HepG2 (cell line): ENCODE results near the gene NUP62.

Experiments used
- ELF1 ChIP-seq: sonication (generic); formaldehyde crosslinking; IDR thresholded peaks from 2 replicates; pipeline ENCODE4 v1.4.0; 2020; ENCODE audit warnings: missing genetic modification reagents
- EP300 ChIP-seq, 3 experiments: sonication (generic) in 1 of 3; formaldehyde crosslinking in 1 of 3; IDR thresholded peaks; 2 replicates each; pipeline versions ENCODE4 v1.5.1 to v1.6.1; 2011 to 2020; ENCODE audit warnings: low read depth in 2 of 3, low read length in 2 of 3, borderline replicate concordance in 1 of 3, improper control_type of control experiment in 1 of 3, mild to moderate bottlenecking in 1 of 3, missing genetic modification reagents in 1 of 3, moderate library complexity in 1 of 3
- HDAC2 ChIP-seq: sonication (generic); formaldehyde crosslinking; IDR thresholded peaks from 2 replicates; pipeline ENCODE4 v1.4.0; 2020; ENCODE audit warnings: missing genetic modification reagents
- JUNB ChIP-seq: sonication (generic); formaldehyde crosslinking; IDR thresholded peaks from 2 replicates; pipeline ENCODE4 v1.8.0; 2022; ENCODE audit warnings: missing genetic modification reagents, mild to moderate bottlenecking, borderline replicate concordance
- KDM1A ChIP-seq: IDR thresholded peaks from 2 replicates; pipeline ENCODE4 v1.6.1; 2016; ENCODE audit warnings: missing compliant biosample characterization
- RXRB ChIP-seq: IDR thresholded peaks from 2 replicates; pipeline ENCODE4 v1.6.1; 2016; ENCODE audit warnings: borderline replicate concordance, missing genetic modification reagents, missing compliant biosample characterization
- TBL1XR1 ChIP-seq: fragments of 150-350 bp; IDR thresholded peaks from 2 replicates; pipeline ENCODE4 v1.6.1; 2014; ENCODE audit warnings: borderline replicate concordance, low read length; ENCODE audit not compliant: partially characterized antibody
- TF ChIP-seq, protein P1 (sequence below): sonication (generic); formaldehyde crosslinking; IDR thresholded peaks from 2 replicates; pipeline ENCODE4 v1.5.0; 2020; ENCODE audit warnings: mild to moderate bottlenecking, missing genetic modification reagents, moderate library complexity
- TF ChIP-seq, protein P2 (sequence below): sonication (generic); formaldehyde crosslinking; IDR thresholded peaks from 2 replicates; pipeline ENCODE4 v1.4.0; 2020; ENCODE audit warnings: missing genetic modification reagents
- TF ChIP-seq, protein P3 (sequence below): IDR thresholded peaks from 2 replicates; pipeline ENCODE4 v1.6.1; 2016; ENCODE audit warnings: low read depth
- TF ChIP-seq, protein P4 (sequence below): sonication (generic); formaldehyde crosslinking; IDR thresholded peaks from 2 replicates; pipeline ENCODE4 v1.5.0; 2020; ENCODE audit warnings: mild to moderate bottlenecking, missing genetic modification reagents, borderline replicate concordance

DNA sequence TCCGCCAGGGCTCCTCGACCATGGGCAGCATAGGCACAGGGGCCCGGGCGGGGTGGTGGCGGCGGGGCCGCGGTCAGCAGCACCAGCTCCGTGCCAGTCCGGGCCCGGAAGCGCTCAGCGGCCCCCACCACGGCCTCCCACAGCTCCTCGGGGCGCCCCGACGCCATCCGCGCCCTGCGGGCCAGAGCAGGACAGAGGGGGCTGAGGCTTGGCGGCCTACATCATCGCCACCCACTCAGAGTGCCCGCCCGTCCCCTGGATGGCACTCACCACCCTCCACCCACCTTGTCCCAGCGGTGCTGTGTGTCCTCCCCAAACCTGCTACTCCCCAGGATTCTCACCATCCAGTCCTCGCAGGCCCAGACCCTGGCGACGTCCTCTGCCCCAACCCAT, 56.2 kb downstream of the NUP62 start:
- TF ChIP-seq, protein P1, sequence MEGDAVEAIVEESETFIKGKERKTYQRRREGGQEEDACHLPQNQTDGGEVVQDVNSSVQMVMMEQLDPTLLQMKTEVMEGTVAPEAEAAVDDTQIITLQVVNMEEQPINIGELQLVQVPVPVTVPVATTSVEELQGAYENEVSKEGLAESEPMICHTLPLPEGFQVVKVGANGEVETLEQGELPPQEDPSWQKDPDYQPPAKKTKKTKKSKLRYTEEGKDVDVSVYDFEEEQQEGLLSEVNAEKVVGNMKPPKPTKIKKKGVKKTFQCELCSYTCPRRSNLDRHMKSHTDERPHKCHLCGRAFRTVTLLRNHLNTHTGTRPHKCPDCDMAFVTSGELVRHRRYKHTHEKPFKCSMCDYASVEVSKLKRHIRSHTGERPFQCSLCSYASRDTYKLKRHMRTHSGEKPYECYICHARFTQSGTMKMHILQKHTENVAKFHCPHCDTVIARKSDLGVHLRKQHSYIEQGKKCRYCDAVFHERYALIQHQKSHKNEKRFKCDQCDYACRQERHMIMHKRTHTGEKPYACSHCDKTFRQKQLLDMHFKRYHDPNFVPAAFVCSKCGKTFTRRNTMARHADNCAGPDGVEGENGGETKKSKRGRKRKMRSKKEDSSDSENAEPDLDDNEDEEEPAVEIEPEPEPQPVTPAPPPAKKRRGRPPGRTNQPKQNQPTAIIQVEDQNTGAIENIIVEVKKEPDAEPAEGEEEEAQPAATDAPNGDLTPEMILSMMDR (CRISPR knock-in tag): no peak
- TF ChIP-seq TBL1XR1: no peak
- TF ChIP-seq ELF1: no peak
- TF ChIP-seq HDAC2 (CRISPR knock-in tag): no peak
- no peak for TF ChIP-seq EP300 (IDR thresholded peaks at IDR 0.05; ENCODE audit: low read depth in 2 of 2, low read length in 2 of 2)
- no peak for TF ChIP-seq EP300 (CRISPR knock-in tag; IDR thresholded peaks at IDR 0.05; ENCODE audit: borderline replicate concordance)
- no peak for TF ChIP-seq KDM1A (CRISPR knock-in tag)
- no peak for TF ChIP-seq RXRB (CRISPR knock-in tag)
- TF ChIP-seq, protein P2, sequence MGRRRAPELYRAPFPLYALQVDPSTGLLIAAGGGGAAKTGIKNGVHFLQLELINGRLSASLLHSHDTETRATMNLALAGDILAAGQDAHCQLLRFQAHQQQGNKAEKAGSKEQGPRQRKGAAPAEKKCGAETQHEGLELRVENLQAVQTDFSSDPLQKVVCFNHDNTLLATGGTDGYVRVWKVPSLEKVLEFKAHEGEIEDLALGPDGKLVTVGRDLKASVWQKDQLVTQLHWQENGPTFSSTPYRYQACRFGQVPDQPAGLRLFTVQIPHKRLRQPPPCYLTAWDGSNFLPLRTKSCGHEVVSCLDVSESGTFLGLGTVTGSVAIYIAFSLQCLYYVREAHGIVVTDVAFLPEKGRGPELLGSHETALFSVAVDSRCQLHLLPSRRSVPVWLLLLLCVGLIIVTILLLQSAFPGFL: no peak
- TF ChIP-seq JUNB (CRISPR knock-in tag): no peak
- TF ChIP-seq, protein P3, sequence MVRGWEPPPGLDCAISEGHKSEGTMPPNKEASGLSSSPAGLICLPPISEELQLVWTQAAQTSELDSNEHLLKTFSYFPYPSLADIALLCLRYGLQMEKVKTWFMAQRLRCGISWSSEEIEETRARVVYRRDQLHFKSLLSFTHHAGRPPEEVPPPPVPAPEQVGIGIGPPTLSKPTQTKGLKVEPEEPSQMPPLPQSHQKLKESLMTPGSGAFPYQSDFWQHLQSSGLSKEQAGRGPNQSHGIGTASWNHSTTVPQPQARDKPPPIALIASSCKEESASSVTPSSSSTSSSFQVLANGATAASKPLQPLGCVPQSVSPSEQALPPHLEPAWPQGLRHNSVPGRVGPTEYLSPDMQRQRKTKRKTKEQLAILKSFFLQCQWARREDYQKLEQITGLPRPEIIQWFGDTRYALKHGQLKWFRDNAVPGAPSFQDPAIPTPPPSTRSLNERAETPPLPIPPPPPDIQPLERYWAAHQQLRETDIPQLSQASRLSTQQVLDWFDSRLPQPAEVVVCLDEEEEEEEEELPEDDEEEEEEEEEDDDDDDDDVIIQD: no peak
- TF ChIP-seq, protein P4, sequence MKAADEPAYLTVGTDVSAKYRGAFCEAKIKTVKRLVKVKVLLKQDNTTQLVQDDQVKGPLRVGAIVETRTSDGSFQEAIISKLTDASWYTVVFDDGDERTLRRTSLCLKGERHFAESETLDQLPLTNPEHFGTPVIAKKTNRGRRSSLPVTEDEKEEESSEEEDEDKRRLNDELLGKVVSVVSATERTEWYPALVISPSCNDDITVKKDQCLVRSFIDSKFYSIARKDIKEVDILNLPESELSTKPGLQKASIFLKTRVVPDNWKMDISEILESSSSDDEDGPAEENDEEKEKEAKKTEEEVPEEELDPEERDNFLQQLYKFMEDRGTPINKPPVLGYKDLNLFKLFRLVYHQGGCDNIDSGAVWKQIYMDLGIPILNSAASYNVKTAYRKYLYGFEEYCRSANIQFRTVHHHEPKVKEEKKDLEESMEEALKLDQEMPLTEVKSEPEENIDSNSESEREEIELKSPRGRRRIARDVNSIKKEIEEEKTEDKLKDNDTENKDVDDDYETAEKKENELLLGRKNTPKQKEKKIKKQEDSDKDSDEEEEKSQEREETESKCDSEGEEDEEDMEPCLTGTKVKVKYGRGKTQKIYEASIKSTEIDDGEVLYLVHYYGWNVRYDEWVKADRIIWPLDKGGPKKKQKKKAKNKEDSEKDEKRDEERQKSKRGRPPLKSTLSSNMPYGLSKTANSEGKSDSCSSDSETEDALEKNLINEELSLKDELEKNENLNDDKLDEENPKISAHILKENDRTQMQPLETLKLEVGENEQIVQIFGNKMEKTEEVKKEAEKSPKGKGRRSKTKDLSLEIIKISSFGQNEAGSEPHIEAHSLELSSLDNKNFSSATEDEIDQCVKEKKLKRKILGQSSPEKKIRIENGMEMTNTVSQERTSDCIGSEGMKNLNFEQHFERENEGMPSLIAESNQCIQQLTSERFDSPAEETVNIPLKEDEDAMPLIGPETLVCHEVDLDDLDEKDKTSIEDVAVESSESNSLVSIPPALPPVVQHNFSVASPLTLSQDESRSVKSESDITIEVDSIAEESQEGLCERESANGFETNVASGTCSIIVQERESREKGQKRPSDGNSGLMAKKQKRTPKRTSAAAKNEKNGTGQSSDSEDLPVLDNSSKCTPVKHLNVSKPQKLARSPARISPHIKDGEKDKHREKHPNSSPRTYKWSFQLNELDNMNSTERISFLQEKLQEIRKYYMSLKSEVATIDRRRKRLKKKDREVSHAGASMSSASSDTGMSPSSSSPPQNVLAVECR: no peak
